ENCODE results near the gene DHRS12.
"Not testable (repeated sequence)": the region's sequence is repeated elsewhere in the genome, so short reads cannot be mapped to it uniquely, and the experiment has no call there.

The DHRS12 gene

GRCh38 chr13:51828730-51829567, 25.0 kb upstream of the DHRS12 start:
- no peak for DNase-seq (ENCODE audit: low read depth in 1 of 2, low spot score in 1 of 2)

GRCh38 chr13:51827254-51827653, 23.3 kb upstream of the DHRS12 start:
- DNase-seq (ENCODE audit: low read depth in 1 of 2, low spot score in 1 of 2): no peak

GRCh38 chr13:51826606-51827005, 22.6 kb upstream of the DHRS12 start:
- no peak for DNase-seq (ENCODE audit: low read depth in 1 of 2, low spot score in 1 of 2)

GRCh38 chr13:51825681-51826254, 21.8 kb upstream of the DHRS12 start:
- DNase-seq (ENCODE audit: low read depth in 1 of 2, low spot score in 1 of 2): no peak

- DNase-seq (ENCODE audit: low read depth in 1 of 2, low spot score in 1 of 2): no peak
Measured at GRCh38 chr13:51825165-51825592, 21.2 kb upstream of the DHRS12 start.

GRCh38 chr13:51824712-51825111, 20.7 kb upstream of the DHRS12 start:
- DNase-seq (ENCODE audit: low read depth in 1 of 2, low spot score in 1 of 2): not testable (repeated sequence)

- DNase-seq (ENCODE audit: low read depth in 1 of 2, low spot score in 1 of 2): no peak
Measured at GRCh38 chr13:51823863-51824262, 19.9 kb upstream of the DHRS12 start.

- DNase-seq (ENCODE audit: low read depth in 1 of 2, low spot score in 1 of 2): no peak
Measured at GRCh38 chr13:51823359-51823758, 19.4 kb upstream of the DHRS12 start.

- no peak for DNase-seq (ENCODE audit: low read depth in 1 of 2, low spot score in 1 of 2)
Measured at GRCh38 chr13:51822106-51822815, 18.3 kb upstream of the DHRS12 start.

GRCh38 chr13:51821606-51822005, 17.6 kb upstream of the DHRS12 start:
- DNase-seq (ENCODE audit: low read depth in 1 of 2, low spot score in 1 of 2): no peak

GRCh38 chr13:51820016-51820597, 16.1 kb upstream of the DHRS12 start:
- DNase-seq (ENCODE audit: low read depth in 1 of 2, low spot score in 1 of 2): no peak

GRCh38 chr13:51819544-51819943, 15.6 kb upstream of the DHRS12 start:
- no peak for DNase-seq (ENCODE audit: low read depth in 1 of 2, low spot score in 1 of 2)

GRCh38 chr13:51818781-51819511, 15.0 kb upstream of the DHRS12 start:
- peak; percentile 42 to 64 for DNase-seq (ENCODE audit: low read depth in 1 of 2, low spot score in 1 of 2)

- no peak for DNase-seq (ENCODE audit: low read depth in 1 of 2, low spot score in 1 of 2)
Measured at GRCh38 chr13:51818276-51818675, 14.3 kb upstream of the DHRS12 start.

- no peak for DNase-seq (ENCODE audit: low read depth in 1 of 2, low spot score in 1 of 2)
Measured at GRCh38 chr13:51817717-51818116, 13.8 kb upstream of the DHRS12 start.

- no peak for DNase-seq (ENCODE audit: low read depth in 1 of 2, low spot score in 1 of 2)
Measured at GRCh38 chr13:51816604-51817249, 12.8 kb upstream of the DHRS12 start.

- DNase-seq (ENCODE audit: low read depth in 1 of 2, low spot score in 1 of 2): no peak
Measured at GRCh38 chr13:51815848-51816247, 11.9 kb upstream of the DHRS12 start.

- peak in 1 of 2 donors; percentile 47 for DNase-seq (ENCODE audit: low read depth in 1 of 2, low spot score in 1 of 2)
Measured at GRCh38 chr13:51814825-51815650, 11.1 kb upstream of the DHRS12 start.

GRCh38 chr13:51814071-51814470, 10.1 kb upstream of the DHRS12 start:
- no peak for DNase-seq (ENCODE audit: low read depth in 1 of 2, low spot score in 1 of 2)
